Mammary epithelial cell (primary cell): ENCODE results near the gene FCHSD2.

ENCODE experiments used
- CTCF ChIP-seq, 2 donors: IDR thresholded peaks in 1 of 2; conservative IDR thresholded peaks in 1 of 2; 2 replicates each; pipeline ENCODE4 v1.5.1; 2011 to 2012; ENCODE audit warnings: inconsistent platforms in 2 of 2, low read length in 2 of 2, mild to moderate bottlenecking in 2 of 2, control low read depth in 1 of 2, low read depth in 1 of 2; ENCODE audit not compliant: insufficient read depth in 1 of 2; ENCODE audit errors: extremely low read depth in 1 of 2
- EZH2 ChIP-seq: IDR thresholded peaks from 2 replicates; pipeline ENCODE4 v1.6.1; 2012; ENCODE audit warnings: low read length, inconsistent platforms, borderline replicate concordance

DNA sequence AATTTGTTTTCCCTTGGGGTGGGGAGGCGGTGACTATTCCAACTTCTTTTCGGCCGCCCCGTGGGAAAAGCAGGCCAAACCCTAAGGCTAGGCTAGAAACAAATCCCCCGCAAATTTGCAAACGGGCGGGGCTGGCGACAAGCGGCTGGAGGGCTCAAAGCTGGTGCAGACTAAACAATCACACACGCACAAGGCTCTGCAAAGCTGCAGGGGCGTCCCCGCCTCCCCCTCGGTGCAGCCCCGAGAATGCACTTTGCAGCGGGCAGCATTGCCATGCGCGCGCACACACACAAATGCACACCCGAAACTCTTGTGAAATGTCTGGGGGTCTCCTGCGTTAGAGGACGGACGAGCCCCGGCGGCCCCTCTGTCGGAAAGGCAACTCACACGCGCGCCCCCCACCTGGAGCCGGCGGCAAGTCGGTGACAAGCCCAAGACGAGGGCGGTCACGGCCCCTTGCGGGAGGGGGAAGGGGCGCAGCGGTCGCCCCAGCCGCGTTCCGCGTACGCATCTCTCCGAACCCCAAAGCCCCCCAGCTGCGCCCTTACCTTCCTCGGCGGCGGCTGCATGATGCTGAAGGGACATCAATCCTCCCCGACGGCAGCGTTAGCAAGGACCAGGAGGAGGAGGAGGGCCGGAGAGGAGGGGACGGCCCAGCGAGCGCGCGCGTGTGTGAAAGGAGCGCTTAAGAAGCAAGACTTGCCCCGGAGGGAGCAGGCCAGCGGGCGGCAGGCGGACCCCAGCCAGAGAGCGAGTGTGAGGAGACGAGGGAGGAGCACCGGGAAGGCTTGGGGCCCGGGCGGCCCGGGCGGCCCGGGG lies 600 bp downstream of the FCHSD2 start:
- TF ChIP-seq CTCF (conservative IDR thresholded peaks at IDR 0.05 in 1 of 2, IDR thresholded peaks at IDR 0.05 in 1 of 2; ENCODE audit: extremely low read depth in 1 of 2, insufficient read depth in 1 of 2, low read depth in 1 of 2, low read length in 2 of 2) = no peak
- no peak for TF ChIP-seq EZH2
